Upper lobe of left lung (tissue), 6 donors: Measurements from ENCODE around the gene HIVEP3. TPM values are rescaled to one million over a fixed set of nuclear protein-coding genes. Genes with fewer than 3 reads are reported as not detected.

Experiments used
- ATAC-seq, 2 donors: fragments of 200-7000 bp; cut with Tn5 transposase; one replicate each; pipeline ENCODE4 v1.9.1; 2022; ENCODE audit warnings: mild to moderate bottlenecking in 2 of 2, moderate library complexity in 2 of 2; ENCODE audit not compliant: low FRiP score in 2 of 2
- DNase-seq, 2 donors: peaks; one replicate each; pipeline ENCODE4 v3.0.0-alpha.2; 2019 to 2020
- H3K27ac ChIP-seq, 4 donors: fragments of 200-600 bp; sonication (generic); one replicate each; pipeline ENCODE4 v1.5.1; 2016 to 2019
- H3K27me3 ChIP-seq, 4 donors: fragments of 200-600 bp; sonication (generic); one replicate each; pipeline ENCODE4 v1.5.1; 2017 to 2019
- H3K36me3 ChIP-seq, 4 donors: fragments of 200-600 bp; sonication (generic); one replicate each; pipeline ENCODE4 v1.5.1; 2016 to 2019
- H3K4me1 ChIP-seq, 4 donors: fragments of 200-600 bp; sonication (generic); one replicate each; pipeline ENCODE4 v1.5.1; 2018 to 2019
- H3K4me3 ChIP-seq, 4 donors: fragments of 200-600 bp; sonication (generic); one replicate each; pipeline ENCODE4 v1.5.1; 2017 to 2019; ENCODE audit warnings: mild to moderate bottlenecking in 2 of 4, moderate library complexity in 1 of 4
- H3K9me3 ChIP-seq, 4 donors: fragments of 200-600 bp; sonication (generic); one replicate each; pipeline ENCODE4 v1.5.1; 2018 to 2019
- CTCF ChIP-seq, 6 experiments: fragments of 450-650 bp in 4 of 6; fragments of 200-600 bp in 2 of 6; sonication (generic) in 2 of 6; IDR thresholded peaks; one replicate each; pipeline ENCODE4 v1.5.1; 2016 to 2019; ENCODE audit warnings: antibody characterized with exemption in 6 of 6
- EP300 ChIP-seq, 4 donors: sonication (generic); formaldehyde crosslinking; IDR thresholded peaks; one replicate each; pipeline ENCODE4 v1.5.1; 2017; ENCODE audit warnings: antibody characterized with exemption in 4 of 4, control low read depth in 2 of 4
- POLR2A ChIP-seq, 4 donors: fragments of 450-650 bp; IDR thresholded peaks; one replicate each; pipeline ENCODE4 v1.5.1; 2016 to 2017; ENCODE audit warnings: antibody characterized with exemption in 4 of 4, mild to moderate bottlenecking in 2 of 4
- POLR2AphosphoS5 ChIP-seq, 2 donors: sonication (generic); formaldehyde crosslinking; IDR thresholded peaks; one replicate each; pipeline ENCODE4 v1.5.1; 2017; ENCODE audit warnings: antibody characterized with exemption in 2 of 2
- WGBS, 2 donors: methylation state at CpG; one replicate each; pipeline ENCODE4 v1.1.5; 2017 to 2018; 5-methylcytosine and 5-hydroxymethylcytosine counted together
- total RNA-seq, 6 donors: library from RNA; depleted of rRNA in 4 of 6; stranded (reverse); fragments of >200 nt in 4 of 6; gene quantifications; one replicate each; pipeline versions ENCODE4 v1.1.0 to v1.2.1, GENCODE V29; 2016 to 2021
- donor health status: DM: no; HTN: no; CAD: no; lungs with moderate emphysema.
- donor health status: DM: no; HTN: yes; CAD: no; lungs with severe emphysema.

HIVEP3 gene
- total RNA-seq, 6 donors from 2014 or later = 9.7 to 23.0 (median 11.6) TPM

- DNase-seq (no peak), ATAC-seq (no peak)
Observed at GRCh38 chr1:41712081-41712480, 206.6 kb downstream of the HIVEP3 start.

GRCh38 chr1:41711581-41711980 is 207.1 kb downstream of the HIVEP3 start:
- H3K27ac ChIP-seq = no peak overlapping the region
- H3K4me3 ChIP-seq = no peak overlapping the region
- no peak for ATAC-seq
- DNase-seq = no peak
- TF ChIP-seq POLR2AphosphoS5 (IDR thresholded peaks at IDR 0.05) = no peak
- no peak for TF ChIP-seq POLR2A (IDR thresholded peaks at IDR 0.05)
- H3K36me3 ChIP-seq = no peaks in the 10 kb centered on the region
- no peaks in the 10 kb centered on the region for H3K27me3 ChIP-seq
- 93 to 96% methylated on average over 12 of the region's 12 CpGs for WGBS, 2 donors
- no peaks in the 10 kb centered on the region for H3K4me1 ChIP-seq
- H3K9me3 ChIP-seq = no peaks in the 10 kb centered on the region

More at GRCh38 chr1:41712081-41712480, 206.6 kb downstream of the HIVEP3 start:
- no peaks in the 10 kb centered on the region for H3K9me3 ChIP-seq
- 96 to 98% methylated on average over 12 of the region's 12 CpGs for WGBS, 2 donors
- H3K36me3 ChIP-seq = no peaks in the 10 kb centered on the region
- H3K4me1 ChIP-seq = no peaks in the 10 kb centered on the region
- no peak for TF ChIP-seq EP300 (IDR thresholded peaks at IDR 0.05)
- no peak for TF ChIP-seq POLR2A (IDR thresholded peaks at IDR 0.05)
- TF ChIP-seq POLR2AphosphoS5 (IDR thresholded peaks at IDR 0.05) = no peak
- no peak for TF ChIP-seq CTCF (IDR thresholded peaks at IDR 0.05)
- no peaks in the 10 kb centered on the region for H3K27me3 ChIP-seq
- no peak overlapping the region for H3K27ac ChIP-seq
- H3K4me3 ChIP-seq = no peak overlapping the region

- TF ChIP-seq EP300 (IDR thresholded peaks at IDR 0.05) = no peak
- no peak for TF ChIP-seq POLR2A (IDR thresholded peaks at IDR 0.05)
- no peak for TF ChIP-seq CTCF (IDR thresholded peaks at IDR 0.05)
- TF ChIP-seq POLR2AphosphoS5 (IDR thresholded peaks at IDR 0.05) = no peak
- Histone ChIP-seq H3K4me1 (no peaks in the 10 kb centered on the region), H3K4me3 (no peak overlapping the region), H3K27me3 (no peaks in the 10 kb centered on the region), H3K36me3 (no peaks in the 10 kb centered on the region), H3K9me3 (no peaks in the 10 kb centered on the region), H3K27ac (no peak overlapping the region)
- WGBS, 2 donors = 98% methylated on average over 9 of the region's 9 CpGs
- no peak for ATAC-seq
- no peak for DNase-seq
Observed at GRCh38 chr1:41710980-41711379, 207.7 kb downstream of the HIVEP3 start.

GRCh38 chr1:41709873-41710272 is 208.8 kb downstream of the HIVEP3 start:
- ATAC-seq = no peak
- Histone ChIP-seq H3K27me3 (no peaks in the 10 kb centered on the region), H3K36me3 (no peaks in the 10 kb centered on the region), H3K4me1 (no peaks in the 10 kb centered on the region), H3K27ac (no peak overlapping the region), H3K9me3 (no peaks in the 10 kb centered on the region), H3K4me3 (no peak overlapping the region)
- TF ChIP-seq CTCF (IDR thresholded peaks at IDR 0.05) = no peak
- TF ChIP-seq EP300 (IDR thresholded peaks at IDR 0.05) = no peak
- no peak for TF ChIP-seq POLR2A (IDR thresholded peaks at IDR 0.05)
- no peak for TF ChIP-seq POLR2AphosphoS5 (IDR thresholded peaks at IDR 0.05)
- WGBS, 2 donors = 77 to 83% methylated on average over 4 of the region's 4 CpGs
- no peak for DNase-seq

- Histone ChIP-seq H3K9me3 (no peaks in the 10 kb centered on the region), H3K4me1 (no peaks in the 10 kb centered on the region), H3K4me3 (no peak overlapping the region), H3K27me3 (no peaks in the 10 kb centered on the region), H3K36me3 (no peaks in the 10 kb centered on the region), H3K27ac (no peak overlapping the region)
- TF ChIP-seq POLR2A (IDR thresholded peaks at IDR 0.05) (no peak), CTCF (IDR thresholded peaks at IDR 0.05) (no peak), POLR2AphosphoS5 (IDR thresholded peaks at IDR 0.05) (no peak), EP300 (IDR thresholded peaks at IDR 0.05) (no peak)
- 82 to 87% methylated on average over 4 of the region's 4 CpGs for WGBS, 2 donors
- ATAC-seq (no peak), DNase-seq (no peak)
Observed at GRCh38 chr1:41709331-41709730, 209.4 kb downstream of the HIVEP3 start.
